NCI-H446 (cell line): ENCODE measurements around the gene NUBP1.
A peak's percentile ranks its signal among the peaks of the same experiment; 100 is the strongest.
"Not testable (repeated sequence)": the region's sequence is repeated elsewhere in the genome, so short reads cannot be mapped to it uniquely, and the experiment has no call there.

ENCODE experiments used
- DNase-seq, 2 experiments: peaks; one replicate each; lab custom pipeline; 2025; lab: John Stamatoyannopoulos, UW

NUBP1 gene

GRCh38 chr16:10743610-10744369 lies at the start of gene NUBP1:
TSS of gene NUBP1 (plus strand) at chr16:10743842. CDS start at chr16:10743864, 22 bp downstream.
- peak; percentile 94 to 96 for DNase-seq

- DNase-seq = no peak
These were observed 49.8 kb upstream of the NUBP1 start for GRCh38 chr16:10693889-10694288.

- DNase-seq = no peak
These were observed 49.3 kb upstream of the NUBP1 start for GRCh38 chr16:10694306-10694705.

DNA sequence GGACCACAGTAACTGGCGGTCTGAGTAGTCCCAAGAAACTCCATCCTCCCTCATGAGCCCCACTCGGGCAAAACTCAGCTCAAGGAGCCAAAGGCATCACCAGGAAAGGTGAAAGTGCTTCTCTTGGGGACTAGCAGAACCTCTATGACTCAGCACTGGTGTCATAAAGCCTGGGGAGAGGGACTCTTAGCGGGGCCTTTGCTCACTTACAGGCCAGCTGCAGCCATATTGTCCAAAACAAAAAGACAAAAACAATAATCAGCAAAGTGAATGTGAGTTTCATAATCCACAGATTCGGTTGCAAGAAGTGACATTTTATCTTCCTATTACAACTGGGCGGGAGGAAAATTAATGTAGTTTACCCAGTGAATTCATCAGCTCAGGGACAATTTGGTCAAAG lies 48.8 kb upstream of the NUBP1 start, which contains the start of gene TEKT5:
TEKT5 (minus strand) TSS at position 101 of the 400 bp plus-strand sequence; CDS start at position 44, 57 bp downstream.
- DNase-seq = no peak

DNA sequence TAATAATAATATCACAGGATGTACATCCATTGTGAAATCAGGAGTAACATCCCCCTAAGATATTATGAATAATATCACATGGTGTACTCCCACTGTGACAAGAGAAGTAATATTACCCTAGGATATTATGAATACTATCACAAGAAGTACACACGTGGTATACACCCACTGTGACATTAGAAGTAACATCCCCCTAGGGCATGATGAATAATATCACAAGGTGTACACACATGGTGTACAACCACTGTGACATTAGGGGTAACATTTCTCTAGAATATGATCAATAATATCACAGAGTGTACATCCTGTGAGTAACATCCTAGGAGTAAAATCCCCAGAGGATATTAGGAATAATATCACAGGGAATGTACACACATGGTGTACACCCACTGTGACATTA lies 43.9 kb upstream of the NUBP1 start:
- DNase-seq = no peak

- no peak for DNase-seq
These were observed 34.7 kb upstream of the NUBP1 start for GRCh38 chr16:10708969-10709368.

DNA sequence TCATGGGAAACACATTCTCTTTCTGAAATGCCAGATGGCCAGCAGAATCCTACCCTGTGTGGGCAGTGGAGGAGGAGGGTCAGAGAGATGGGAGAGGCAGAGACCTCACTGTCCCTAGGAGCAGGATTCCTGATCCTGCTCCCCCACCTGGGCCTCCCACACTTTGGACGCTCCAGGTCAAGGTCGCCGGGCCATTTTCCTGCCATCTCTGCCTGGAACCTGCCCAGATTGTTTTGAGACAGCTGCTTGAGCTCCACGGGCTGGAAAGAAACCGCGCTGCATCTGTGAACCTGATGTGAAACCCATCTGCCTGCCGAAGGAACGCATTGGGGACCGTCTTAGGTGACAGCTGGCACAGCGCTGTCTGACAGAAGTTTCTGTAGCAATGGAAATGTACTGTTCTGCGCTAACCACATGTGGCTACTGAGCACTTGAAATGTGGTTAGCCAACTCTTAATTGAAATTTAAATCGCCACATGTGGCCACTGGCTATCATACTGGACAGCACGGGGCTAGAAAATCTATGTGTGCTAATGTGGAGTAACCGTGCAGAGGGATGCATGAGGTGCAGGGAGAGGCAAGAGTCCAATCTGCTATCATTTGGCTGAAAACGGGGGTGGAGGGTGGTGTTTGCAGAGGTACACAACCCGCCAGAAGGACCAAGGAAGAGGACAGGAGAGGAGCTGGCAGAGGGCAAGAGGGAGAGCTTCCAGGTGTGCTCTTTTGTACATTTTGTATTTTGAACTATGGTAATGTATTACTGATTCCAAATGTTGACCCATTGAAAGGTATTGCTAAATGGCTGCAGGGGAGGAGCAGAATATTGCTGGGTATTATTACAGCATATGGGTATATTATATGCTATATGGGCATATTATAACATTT lies 15.4 kb upstream of the NUBP1 start:
- DNase-seq = no peak

- peak in 1 of 2 experiments; percentile 10 for DNase-seq
These were observed 14.3 kb upstream of the NUBP1 start for GRCh38 chr16:10729104-10730048.

DNA sequence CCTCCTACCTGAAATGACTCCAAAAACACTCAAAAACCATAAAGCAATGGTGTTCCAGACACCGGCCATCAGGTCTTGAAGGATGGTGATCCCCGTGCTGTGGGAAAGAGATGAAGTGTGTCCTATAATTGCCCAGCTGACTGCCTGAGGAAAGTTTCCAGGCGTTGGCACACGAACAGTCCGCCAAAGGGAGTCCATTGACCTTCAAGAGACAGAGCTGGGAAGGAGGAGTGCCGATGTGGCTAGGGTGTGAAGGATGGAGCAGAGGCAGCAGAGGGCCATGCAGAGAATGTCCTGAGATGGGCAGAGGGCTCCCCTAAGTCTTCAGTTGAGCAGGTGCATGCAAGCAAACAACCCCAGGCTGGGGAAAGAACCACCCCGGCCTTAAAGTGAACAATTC lies 11.9 kb upstream of the NUBP1 start:
- no peak for DNase-seq

- DNase-seq = peak; percentile 8 to 67
These were observed 6.5 kb upstream of the NUBP1 start for GRCh38 chr16:10737068-10737625.

DNA sequence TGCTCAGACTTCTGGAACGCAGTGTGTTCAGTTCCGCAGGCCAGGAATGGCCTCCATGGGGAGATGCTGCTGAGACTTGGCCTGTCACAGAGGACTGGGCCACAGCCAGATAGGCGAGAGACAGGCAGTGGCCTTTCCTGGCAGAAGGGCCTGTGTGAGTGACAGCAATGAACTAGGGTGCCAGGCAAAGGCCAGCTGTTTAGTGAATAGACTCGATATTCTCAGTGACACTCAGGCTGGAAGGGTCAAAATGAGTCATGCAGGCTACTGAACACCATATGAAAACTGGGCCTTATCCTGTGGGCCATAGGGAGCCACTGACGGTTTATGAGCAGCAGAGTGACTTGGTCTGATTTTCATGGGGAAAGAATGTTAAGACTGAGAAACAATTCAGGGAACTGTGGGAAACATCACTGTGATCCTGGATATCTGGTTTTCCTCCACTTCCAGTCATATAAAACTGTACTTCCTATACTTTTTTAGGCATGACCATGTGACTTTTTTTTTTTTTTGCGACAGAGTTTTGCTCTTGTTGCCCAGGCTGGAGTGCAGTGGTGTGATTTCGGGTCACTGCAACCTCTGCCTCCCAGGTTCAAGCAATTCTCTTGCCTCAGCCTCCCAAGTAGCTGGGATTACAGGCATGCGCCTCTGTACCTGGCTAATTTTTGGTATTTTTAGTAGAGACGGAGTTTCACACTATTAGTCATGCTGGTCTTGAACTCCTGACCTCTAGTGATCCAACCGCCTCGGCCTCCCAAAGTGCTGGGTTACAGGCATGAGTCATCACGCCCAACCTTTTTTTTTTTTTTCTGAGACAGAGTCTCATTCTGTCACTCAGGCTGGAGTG lies 5.2 kb upstream of the NUBP1 start:
- peak in 1 of 2 experiments; percentile 14 for DNase-seq

DNA sequence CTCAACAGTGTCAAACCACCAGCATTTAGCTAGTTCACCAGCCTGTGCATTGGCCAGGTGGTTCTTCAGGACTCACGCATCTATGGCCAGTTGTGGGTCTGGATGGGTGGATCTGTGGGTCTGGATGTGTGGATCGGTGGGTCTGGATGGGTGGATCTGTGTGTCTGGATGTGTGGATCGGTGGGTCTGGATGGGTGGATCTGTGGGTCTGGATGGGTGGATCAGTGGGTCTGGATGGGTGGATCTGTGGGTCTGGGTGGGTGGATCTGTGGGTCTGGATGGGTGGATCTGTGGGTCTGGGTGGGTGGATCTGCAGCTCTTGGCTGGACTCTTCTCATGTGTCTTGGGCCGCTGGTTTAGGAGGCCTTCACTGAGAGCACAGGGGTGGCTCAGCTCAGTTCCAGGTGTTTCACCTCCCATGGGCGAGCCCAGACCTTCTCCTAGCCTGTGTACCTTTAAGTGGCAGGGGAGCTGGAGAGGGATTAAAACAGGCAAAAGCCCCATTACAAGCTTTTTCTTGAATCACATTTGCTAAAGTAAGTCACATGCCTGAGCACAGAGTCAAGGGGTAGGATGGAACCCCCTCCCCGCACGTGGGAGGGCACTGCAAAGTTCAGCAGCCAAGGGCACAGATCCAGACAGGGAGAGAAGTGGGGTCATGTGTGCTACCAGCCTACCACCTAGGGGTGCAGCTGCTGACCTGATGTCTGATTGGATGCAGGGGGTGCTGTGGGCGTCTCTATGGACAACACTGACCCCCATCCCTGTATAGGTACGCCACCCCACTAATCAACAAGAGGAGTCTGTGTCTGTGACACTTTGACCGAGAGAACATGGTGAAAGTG lies 3.4 kb upstream of the NUBP1 start:
- DNase-seq = no peak

- DNase-seq = no peak
These were observed 2.8 kb upstream of the NUBP1 start for GRCh38 chr16:10740845-10741208.

GRCh38 chr16:10741249-10741648 lies 2.4 kb upstream of the NUBP1 start:
- not testable (repeated sequence) for DNase-seq

DNA sequence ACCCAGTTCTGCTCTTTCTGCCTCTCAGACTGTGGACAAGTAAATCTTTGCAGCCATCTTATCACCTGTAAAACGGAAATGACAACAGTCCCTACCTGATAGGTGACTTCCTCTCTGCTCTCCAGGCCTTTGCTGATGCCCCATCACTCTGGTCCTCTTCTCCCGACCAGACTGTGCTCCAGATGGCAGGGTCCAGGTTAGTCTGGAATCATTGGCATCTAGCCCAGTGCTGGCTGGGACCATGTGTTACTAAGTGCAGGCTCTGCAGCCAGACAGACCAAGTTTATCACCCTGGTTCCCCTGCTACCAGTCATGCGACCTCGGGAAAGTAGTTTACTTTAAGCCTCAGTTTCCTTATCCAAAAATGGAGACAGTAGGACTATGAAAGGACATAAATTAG lies 1.8 kb upstream of the NUBP1 start:
- DNase-seq = peak; percentile 22 to 87

DNA sequence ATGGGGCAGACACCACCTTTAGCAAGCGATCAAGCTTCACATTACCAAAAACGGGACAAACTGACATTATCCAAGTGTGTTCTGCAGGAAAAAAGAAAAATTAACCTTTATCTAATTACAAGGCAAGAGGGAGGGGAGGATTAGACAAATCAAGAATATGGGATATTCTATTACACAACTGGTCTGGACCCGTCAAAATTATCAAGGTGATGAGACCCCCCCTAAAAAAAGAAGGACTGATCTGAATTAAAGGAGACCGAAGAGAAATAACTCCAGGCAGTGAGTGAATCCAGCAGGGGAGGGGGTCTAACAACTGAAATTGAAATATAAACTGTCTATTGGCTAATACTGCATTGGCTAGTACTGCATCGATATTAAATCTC lies 424 bp upstream of the NUBP1 start:
- no peak for DNase-seq

GRCh38 chr16:10744370-10745030 lies 858 bp downstream of the NUBP1 start:
- no peak for DNase-seq

DNA sequence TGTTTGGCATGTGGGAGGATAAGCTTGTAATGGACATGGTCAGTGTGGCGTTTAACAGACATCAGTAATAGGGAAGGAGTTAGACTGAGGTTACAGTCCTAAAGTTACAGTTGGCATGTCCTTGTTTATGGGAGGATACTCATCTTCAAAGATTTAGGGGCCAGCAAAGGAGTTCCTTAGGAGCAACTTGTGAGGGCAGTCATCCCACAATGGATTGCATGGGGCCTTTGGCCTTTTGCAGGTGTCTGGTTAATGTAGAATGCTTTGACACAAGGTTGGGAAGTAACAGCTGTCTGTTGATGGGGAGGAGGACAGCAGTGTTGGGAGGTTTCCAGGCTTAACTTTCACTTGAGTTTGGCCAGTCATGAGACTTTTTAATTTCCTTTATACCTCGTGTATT lies 2.2 kb downstream of the NUBP1 start:
- no peak for DNase-seq

GRCh38 chr16:10750793-10751192 lies 7.2 kb downstream of the NUBP1 start:
- no peak for DNase-seq
